Testis (tissue), 2 donors: ENCODE results near the gene KCNK2.

Source experiments
- POLR2A ChIP-seq: fragments of 450-650 bp; IDR thresholded peaks from one replicate; pipeline ENCODE4 v1.6.1; 2017; ENCODE audit warnings: antibody characterized with exemption, mild to moderate bottlenecking, moderate library complexity
- TF ChIP-seq, protein P1 (sequence below), 3 experiments: fragments of 450-650 bp in 2 of 3; fragments of 200-600 bp in 1 of 3; sonication (generic) in 1 of 3; IDR thresholded peaks; one replicate each; pipeline ENCODE4 v1.5.1; 2016 to 2019; ENCODE audit warnings: antibody characterized with exemption in 3 of 3, mild to moderate bottlenecking in 2 of 3, moderate library complexity in 1 of 3

- no peak for TF ChIP-seq POLR2A
- TF ChIP-seq, protein P1, sequence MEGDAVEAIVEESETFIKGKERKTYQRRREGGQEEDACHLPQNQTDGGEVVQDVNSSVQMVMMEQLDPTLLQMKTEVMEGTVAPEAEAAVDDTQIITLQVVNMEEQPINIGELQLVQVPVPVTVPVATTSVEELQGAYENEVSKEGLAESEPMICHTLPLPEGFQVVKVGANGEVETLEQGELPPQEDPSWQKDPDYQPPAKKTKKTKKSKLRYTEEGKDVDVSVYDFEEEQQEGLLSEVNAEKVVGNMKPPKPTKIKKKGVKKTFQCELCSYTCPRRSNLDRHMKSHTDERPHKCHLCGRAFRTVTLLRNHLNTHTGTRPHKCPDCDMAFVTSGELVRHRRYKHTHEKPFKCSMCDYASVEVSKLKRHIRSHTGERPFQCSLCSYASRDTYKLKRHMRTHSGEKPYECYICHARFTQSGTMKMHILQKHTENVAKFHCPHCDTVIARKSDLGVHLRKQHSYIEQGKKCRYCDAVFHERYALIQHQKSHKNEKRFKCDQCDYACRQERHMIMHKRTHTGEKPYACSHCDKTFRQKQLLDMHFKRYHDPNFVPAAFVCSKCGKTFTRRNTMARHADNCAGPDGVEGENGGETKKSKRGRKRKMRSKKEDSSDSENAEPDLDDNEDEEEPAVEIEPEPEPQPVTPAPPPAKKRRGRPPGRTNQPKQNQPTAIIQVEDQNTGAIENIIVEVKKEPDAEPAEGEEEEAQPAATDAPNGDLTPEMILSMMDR (IDR thresholded peaks at IDR 0.05) = no peak
These were observed 168.9 kb downstream of the KCNK2 start for GRCh38 chr1:215251428-215251827.
